HepG2 (cell line): Measurements from ENCODE around the gene PHF23. TPM values are rescaled to one million over a fixed set of nuclear protein-coding genes. Genes with fewer than 3 reads are reported as not detected.

Source experiments
- CREB3 ChIP-seq: sonication (generic); formaldehyde crosslinking; IDR thresholded peaks from 2 replicates; pipeline ENCODE4 v1.5.0; 2020; ENCODE audit warnings: missing genetic modification reagents
- FUBP1 ChIP-seq: sonication (generic); formaldehyde crosslinking; IDR thresholded peaks from 2 replicates; pipeline ENCODE4 v1.5.1; 2020; ENCODE audit warnings: missing genetic modification reagents, mild to moderate bottlenecking, borderline replicate concordance
- HNRNPH1 ChIP-seq: fragments of 200-400 bp; formaldehyde crosslinking; optimal IDR thresholded peaks from 2 replicates; pipeline ENCODE3; 2017; ENCODE audit warnings: mild to moderate bottlenecking, low read depth, low read length
- KDM5B ChIP-seq: sonication (generic); formaldehyde crosslinking; IDR thresholded peaks from 2 replicates; pipeline ENCODE4 v1.4.0; 2020; ENCODE audit warnings: missing genetic modification reagents, mild to moderate bottlenecking, borderline replicate concordance
- KMT2B ChIP-seq: IDR thresholded peaks from 2 replicates; pipeline ENCODE4 v1.6.1; 2016; ENCODE audit warnings: missing genetic modification reagents, missing compliant biosample characterization
- NONO ChIP-seq, 2 experiments: fragments of 450-650 bp in 1 of 2; sonication (generic) in 1 of 2; formaldehyde crosslinking in 1 of 2; IDR thresholded peaks in 1 of 2; conservative IDR thresholded peaks in 1 of 2; 2 replicates each; pipeline versions ENCODE4 v1.6.1 to v1.8.0; 2017 to 2022; ENCODE audit warnings: mild to moderate bottlenecking in 1 of 2, missing genetic modification reagents in 1 of 2, moderate library complexity in 1 of 2
- PRDM10 ChIP-seq: sonication (generic); formaldehyde crosslinking; IDR thresholded peaks from 2 replicates; pipeline ENCODE4 v1.4.0; 2020; ENCODE audit warnings: low read depth, missing genetic modification reagents
- RCOR2 ChIP-seq: IDR thresholded peaks from 2 replicates; pipeline ENCODE4 v1.6.1; 2016; ENCODE audit warnings: missing biosample characterization, missing genetic modification reagents
- SKI ChIP-seq: fragments of 450-650 bp; IDR thresholded peaks from one replicate; pipeline ENCODE4 v1.6.1; 2018; ENCODE audit warnings: mild to moderate bottlenecking; ENCODE audit not compliant: partially characterized antibody
- SOX5 ChIP-seq: IDR thresholded peaks from 2 replicates; pipeline ENCODE4 v1.6.1; 2016; ENCODE audit warnings: borderline replicate concordance
- TBP ChIP-seq: sonication (generic); formaldehyde crosslinking; IDR thresholded peaks from 2 replicates; pipeline ENCODE4 v1.5.0; 2020; ENCODE audit warnings: missing genetic modification reagents
- ZFY ChIP-seq: sonication (generic); formaldehyde crosslinking; IDR thresholded peaks from 2 replicates; pipeline ENCODE4 v1.4.0; 2020; ENCODE audit warnings: missing genetic modification reagents
- ZNF350 ChIP-seq: sonication (generic); formaldehyde crosslinking; IDR thresholded peaks from 2 replicates; pipeline ENCODE4 v1.4.0; 2020; ENCODE audit warnings: mild to moderate bottlenecking, low read depth, missing genetic modification reagents, borderline replicate concordance
- ZNF772 ChIP-seq: sonication (generic); formaldehyde crosslinking; IDR thresholded peaks from 2 replicates; pipeline ENCODE4 v1.5.0; 2020; ENCODE audit warnings: mild to moderate bottlenecking, missing genetic modification reagents
- polyA plus RNA-seq, 8 experiments: library from polyadenylated mRNA; depleted of rRNA in 3 of 8; stranded (reverse) in 7 of 8; unstranded in 1 of 8; fragments of >200 nt; fragmentation: Illumina TruSeq in 4 of 8; extraction: Trizol in 4 of 8; gene quantifications; 2 replicates each; pipeline versions ENCODE4 v1.2.1 to v1.2.3, GENCODE V29; 2011 to 2016; ENCODE audit warnings: low read depth in 4 of 8, missing spikeins in 1 of 8, mixed read lengths in 1 of 8; ENCODE audit not compliant: insufficient read depth in 1 of 8
- total RNA-seq, 5 experiments: library from RNA; depleted of rRNA; stranded (reverse); fragments of >200 nt; fragmentation: Illumina TruSeq; extraction: Trizol; gene quantifications; 2 replicates each; pipeline ENCODE4 v1.2.3, GENCODE V29; 2016; ENCODE audit warnings: low read depth in 1 of 5
- TF ChIP-seq, protein P1 (sequence below): sonication (generic); formaldehyde crosslinking; conservative IDR thresholded peaks from 2 replicates; pipeline ENCODE4 v1.8.0; 2022; ENCODE audit warnings: low read depth, missing genetic modification reagents
- TF ChIP-seq, protein P2 (sequence below): sonication (generic); formaldehyde crosslinking; IDR thresholded peaks from 2 replicates; pipeline ENCODE4 v1.8.1; 2022; ENCODE audit warnings: mild to moderate bottlenecking, missing genetic modification reagents
- TF ChIP-seq, protein P3 (sequence below): sonication (generic); formaldehyde crosslinking; IDR thresholded peaks from 2 replicates; pipeline ENCODE4 v1.4.0; 2020; ENCODE audit warnings: missing genetic modification reagents

The PHF23 gene
- total and polyA plus RNA-seq, 2 of the 13 experiments (the other 11 are each of a cell fraction or from before 2014, with no cell fraction given) = 27.6 to 33.2 TPM

DNA sequence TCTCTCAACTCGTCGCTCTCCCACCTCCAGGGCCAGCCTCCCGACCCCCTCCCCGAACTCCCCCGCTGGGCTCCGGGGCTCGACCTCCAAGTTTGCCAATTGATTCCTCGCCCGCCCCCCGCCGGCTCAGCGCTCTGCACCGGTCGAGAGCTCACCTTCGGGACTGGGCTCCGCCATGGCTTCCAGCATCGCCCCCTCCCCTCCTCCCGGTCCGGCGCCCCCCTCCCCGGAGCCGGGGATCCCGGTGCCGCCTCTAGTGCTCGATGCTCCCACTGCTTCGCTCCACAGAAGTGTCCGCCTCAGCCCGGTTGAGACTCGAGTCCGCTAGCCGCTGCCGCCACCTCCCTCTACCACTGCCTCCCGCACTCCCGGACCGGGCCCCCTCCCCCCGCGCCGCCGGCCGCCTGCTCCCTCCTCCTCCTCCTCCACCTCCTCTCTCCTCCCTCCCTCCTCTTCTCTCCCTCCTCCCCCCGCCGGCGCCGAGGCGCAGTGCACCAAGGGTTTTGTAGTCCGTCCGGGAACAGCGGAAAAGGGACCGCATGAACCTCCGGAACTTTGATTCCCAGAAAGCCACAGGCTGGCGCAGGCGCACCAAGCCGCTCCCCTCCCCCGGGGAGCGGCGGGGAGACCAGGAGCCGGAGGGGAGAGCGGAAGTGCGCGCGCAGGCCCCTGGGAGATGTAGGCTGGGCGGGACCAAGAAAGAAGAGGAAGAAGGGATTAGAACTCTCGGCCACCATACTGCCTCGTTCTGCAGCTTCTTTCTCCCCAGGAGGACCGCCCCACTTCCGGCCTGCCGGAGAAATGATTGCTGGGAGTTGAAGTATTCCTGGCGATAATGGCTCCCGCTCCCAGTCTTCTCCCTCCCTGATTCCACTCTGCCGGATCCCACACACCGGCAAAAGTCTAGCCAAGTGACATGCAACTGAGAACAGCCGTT lies at the start of gene PHF23 (continued):
- TF ChIP-seq ZNF772 (CRISPR knock-in tag) (0 out of 2 replicates have a peak, but pooled peaks have one; percentile 53), SOX5 (CRISPR knock-in tag) (no peak), RCOR2 (no peak), NONO (IDR thresholded peaks at IDR 0.05) (peak; percentile 48; the same call in 1 of the 2 replicates), NONO (CRISPR knock-in tag; conservative IDR thresholded peaks at IDR 0.05) (peak; percentile 89; the same call in 1 of the 2 replicates), HNRNPH1 (no peak), FUBP1 (no peak), KDM5B (CRISPR knock-in tag) (peak; percentile 65; the same call in 1 of the 2 replicates), PRDM10 (CRISPR knock-in tag) (peak; percentile 89), ZFY (CRISPR knock-in tag) (no peak), CREB3 (no peak), KMT2B (CRISPR knock-in tag) (no peak; the same call in 1 of the 2 replicates), TBP (CRISPR knock-in tag) (no peak; the same call in 1 of the 2 replicates), ZNF350 (CRISPR knock-in tag) (peak; percentile 67; the same call in 1 of the 2 replicates), SKI (no peak)
- TF ChIP-seq, protein P1, sequence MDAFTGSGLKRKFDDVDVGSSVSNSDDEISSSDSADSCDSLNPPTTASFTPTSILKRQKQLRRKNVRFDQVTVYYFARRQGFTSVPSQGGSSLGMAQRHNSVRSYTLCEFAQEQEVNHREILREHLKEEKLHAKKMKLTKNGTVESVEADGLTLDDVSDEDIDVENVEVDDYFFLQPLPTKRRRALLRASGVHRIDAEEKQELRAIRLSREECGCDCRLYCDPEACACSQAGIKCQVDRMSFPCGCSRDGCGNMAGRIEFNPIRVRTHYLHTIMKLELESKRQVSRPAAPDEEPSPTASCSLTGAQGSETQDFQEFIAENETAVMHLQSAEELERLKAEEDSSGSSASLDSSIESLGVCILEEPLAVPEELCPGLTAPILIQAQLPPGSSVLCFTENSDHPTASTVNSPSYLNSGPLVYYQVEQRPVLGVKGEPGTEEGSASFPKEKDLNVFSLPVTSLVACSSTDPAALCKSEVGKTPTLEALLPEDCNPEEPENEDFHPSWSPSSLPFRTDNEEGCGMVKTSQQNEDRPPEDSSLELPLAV (CRISPR knock-in tag) = no peak
- TF ChIP-seq, protein P2, sequence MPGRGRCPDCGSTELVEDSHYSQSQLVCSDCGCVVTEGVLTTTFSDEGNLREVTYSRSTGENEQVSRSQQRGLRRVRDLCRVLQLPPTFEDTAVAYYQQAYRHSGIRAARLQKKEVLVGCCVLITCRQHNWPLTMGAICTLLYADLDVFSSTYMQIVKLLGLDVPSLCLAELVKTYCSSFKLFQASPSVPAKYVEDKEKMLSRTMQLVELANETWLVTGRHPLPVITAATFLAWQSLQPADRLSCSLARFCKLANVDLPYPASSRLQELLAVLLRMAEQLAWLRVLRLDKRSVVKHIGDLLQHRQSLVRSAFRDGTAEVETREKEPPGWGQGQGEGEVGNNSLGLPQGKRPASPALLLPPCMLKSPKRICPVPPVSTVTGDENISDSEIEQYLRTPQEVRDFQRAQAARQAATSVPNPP (CRISPR knock-in tag) = 0 out of 2 replicates have a peak, but pooled peaks have one; percentile 46
- TF ChIP-seq, protein P3, sequence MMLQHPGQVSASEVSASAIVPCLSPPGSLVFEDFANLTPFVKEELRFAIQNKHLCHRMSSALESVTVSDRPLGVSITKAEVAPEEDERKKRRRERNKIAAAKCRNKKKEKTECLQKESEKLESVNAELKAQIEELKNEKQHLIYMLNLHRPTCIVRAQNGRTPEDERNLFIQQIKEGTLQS = no peak
